ENCODE data around the gene ATG13.

ATG13 gene

GRCh38 chr11:46722566-46723358, 105.4 kb downstream of the ATG13 start:
- Histone ChIP-seq H3K9me3 (replicated peaks; ENCODE audit: low read length) (no peaks in the 10 kb centered on the region), H3K9ac (ENCODE audit: low read depth, low read length) (no peak overlapping the region), H3K4me3 (ENCODE audit: low read length) (no peak overlapping the region), H3K27me3 (ENCODE audit: control insufficient read depth, insufficient read depth, low read length) (no peaks in the 10 kb centered on the region), H3K36me3 (ENCODE audit: insufficient read depth, low read length) (no peaks in the 10 kb centered on the region), H3K4me1 (ENCODE audit: control insufficient read depth, insufficient read depth, low read length) (peaks cover 8% of the 10 kb centered on the region), H3K4me2 (ENCODE audit: low read length) (no peak overlapping the region)

- no peaks in the 10 kb centered on the region for H3K9me3 ChIP-seq (replicated peaks; ENCODE audit: low read length)
- H3K9ac ChIP-seq (ENCODE audit: low read depth, low read length): no peak overlapping the region
- H3K4me1 ChIP-seq (ENCODE audit: control insufficient read depth, insufficient read depth, low read length): peaks cover 3% of the 10 kb centered on the region
- no peaks in the 10 kb centered on the region for H3K36me3 ChIP-seq (ENCODE audit: insufficient read depth, low read length)
- no peaks in the 10 kb centered on the region for H3K27me3 ChIP-seq (ENCODE audit: control insufficient read depth, insufficient read depth, low read length)
- H3K4me2 ChIP-seq (ENCODE audit: low read length): no peak overlapping the region
- no peak overlapping the region for H3K4me3 ChIP-seq (ENCODE audit: low read length)
These were observed 106.0 kb downstream of the ATG13 start for GRCh38 chr11:46723359-46723680.

GRCh38 chr11:46724088-46724487, 106.7 kb downstream of the ATG13 start:
- H3K9me3 ChIP-seq (replicated peaks; ENCODE audit: low read length): no peaks in the 10 kb centered on the region
- no peak overlapping the region for H3K9ac ChIP-seq (ENCODE audit: low read depth, low read length)
- H3K36me3 ChIP-seq (ENCODE audit: insufficient read depth, low read length): no peaks in the 10 kb centered on the region
- no peak overlapping the region for H3K4me3 ChIP-seq (ENCODE audit: low read length)
- H3K4me2 ChIP-seq (ENCODE audit: low read length): no peak overlapping the region
- no peaks in the 10 kb centered on the region for H3K4me1 ChIP-seq (ENCODE audit: control insufficient read depth, insufficient read depth, low read length)
- no peaks in the 10 kb centered on the region for H3K27me3 ChIP-seq (ENCODE audit: control insufficient read depth, insufficient read depth, low read length)

All from skeletal muscle satellite cell (primary cell).